ENCODE measurements around the gene COL19A1. TPM values are rescaled to one million over a fixed set of nuclear protein-coding genes. Genes with fewer than 3 reads are reported as not detected.

The COL19A1 gene
- total and polyA plus RNA-seq, 5 experiments from 2014 or later, result 0.02 to 2.1 (median 0.95) TPM; not detected in 1

Other genes starting within 250 kb of the COL19A1 start
- 10 to 100 TPM; 45.0 to 48.1 TPM for gene LMBRD1, start 69.5 kb upstream of the COL19A1 start, total RNA-seq
- gene LMBRD1, start 69.5 kb upstream of the COL19A1 start, polyA plus RNA-seq, result 10 to 100 TPM; 29.7 to 38.0 (median 35.6) TPM